Uterus (tissue), 2 donors: Measurements from ENCODE around the gene NEK9.

Experiments used
- CTCF ChIP-seq, 4 experiments: fragments of 200-600 bp in 2 of 4; fragments of 450-650 bp in 2 of 4; sonication (generic) in 2 of 4; IDR thresholded peaks; one replicate each; pipeline ENCODE4 v1.5.1; 2016 to 2019; ENCODE audit warnings: antibody characterized with exemption in 4 of 4, mild to moderate bottlenecking in 2 of 4, moderate library complexity in 1 of 4
- POLR2A ChIP-seq, 2 donors: fragments of 450-650 bp; IDR thresholded peaks; one replicate each; pipeline ENCODE4 v1.6.1; 2016; ENCODE audit warnings: antibody characterized with exemption in 2 of 2, mild to moderate bottlenecking in 1 of 2, moderate library complexity in 1 of 2

DNA sequence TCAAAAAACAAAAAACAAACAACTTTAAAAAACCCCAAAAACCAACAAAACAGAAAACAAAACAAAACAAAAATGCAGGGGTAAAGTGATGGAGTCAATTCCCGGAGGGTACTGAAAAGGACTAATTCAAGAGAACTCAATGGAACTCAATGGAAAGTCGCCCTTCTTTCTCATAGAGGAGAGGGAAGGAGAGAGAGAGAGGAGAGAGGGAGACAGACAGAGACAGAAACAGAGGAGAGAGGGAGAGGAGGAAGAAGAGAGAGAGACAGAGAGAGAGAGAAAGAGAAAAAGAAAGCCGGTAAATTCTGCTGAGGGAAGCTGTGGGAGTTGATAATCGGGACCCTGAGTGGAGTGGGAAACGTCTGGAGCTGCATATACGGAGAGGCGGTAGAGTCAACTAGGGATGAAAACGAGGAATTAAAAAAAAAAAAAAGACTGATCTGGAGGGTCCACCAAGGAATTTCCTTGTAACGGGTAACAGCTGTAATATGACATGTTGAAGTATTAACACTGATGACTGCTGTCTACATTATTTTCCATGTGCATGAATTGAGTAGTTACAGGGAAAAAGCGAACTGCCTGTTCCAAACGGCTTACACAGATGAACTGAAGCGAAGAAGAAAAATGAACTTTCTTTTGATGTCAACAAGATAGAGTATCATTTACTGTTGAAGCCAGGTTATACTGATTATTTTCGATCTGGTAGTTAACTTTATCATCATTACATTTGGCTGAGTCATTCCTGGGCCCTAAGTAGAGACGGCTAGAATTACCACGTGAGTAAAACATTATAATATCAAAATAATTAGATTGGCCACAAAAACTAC, 58.3 kb downstream of the NEK9 start:
- TF ChIP-seq CTCF (IDR thresholded peaks at IDR 0.05) (no peak), POLR2A (IDR thresholded peaks at IDR 0.05) (no peak)
